ENCODE measurements around the gene MCAM.

The MCAM gene

DNA sequence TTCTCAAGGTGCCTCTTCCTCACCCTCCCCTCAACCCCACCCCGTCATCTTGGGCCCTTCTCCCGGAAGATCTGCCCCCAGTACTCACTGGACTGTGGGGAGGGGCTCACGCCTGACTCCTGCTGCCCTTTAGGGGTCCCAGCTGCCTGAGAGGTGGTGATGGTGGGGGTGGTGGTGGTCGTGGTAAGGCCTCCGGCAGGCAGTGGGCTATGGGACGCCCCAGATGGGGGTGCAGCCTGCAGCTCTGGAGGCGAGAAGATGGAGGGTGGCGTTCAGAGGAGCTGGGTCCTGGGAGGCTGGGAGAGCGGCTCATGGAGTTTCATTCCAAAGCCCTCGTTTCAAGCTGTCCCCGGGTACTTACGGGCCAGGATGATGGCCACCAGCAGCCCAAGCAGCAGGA is 28.8 kb upstream of the MCAM start:
- DNase-seq (ENCODE audit: low spot score): no peak

DNA sequence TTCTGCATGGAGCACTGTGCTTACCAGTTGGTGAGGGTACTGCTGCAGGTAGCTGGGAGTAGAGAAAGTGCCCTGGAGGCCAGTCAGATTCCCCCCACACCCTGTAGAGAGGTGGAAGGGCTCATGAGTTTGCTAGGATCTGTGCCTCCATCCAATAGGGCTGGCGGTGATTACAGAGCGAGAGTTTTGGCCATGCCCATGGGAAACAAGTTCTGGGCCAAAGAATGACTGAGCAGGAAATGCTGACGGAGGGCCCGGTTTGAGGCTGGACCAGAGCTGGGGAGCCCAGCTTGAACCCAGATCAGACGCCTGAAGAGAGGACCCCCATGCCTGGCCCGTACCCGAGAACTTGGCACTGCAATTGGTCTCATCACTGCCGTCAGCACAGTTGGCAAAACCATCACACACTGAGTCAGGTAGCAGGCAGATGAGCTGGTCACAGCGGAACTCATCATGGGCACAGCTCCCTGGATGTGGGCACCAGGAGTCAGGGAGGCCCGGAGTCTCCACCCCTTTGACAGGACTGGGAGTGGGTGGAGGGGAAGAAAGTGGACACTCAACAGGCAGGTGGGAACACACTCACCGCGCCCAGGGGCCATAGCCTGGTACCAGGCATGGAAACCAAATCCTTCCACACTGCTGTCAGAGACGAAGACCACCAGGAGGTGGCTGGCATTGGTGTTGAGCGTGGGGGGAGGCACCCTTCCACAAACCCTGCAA is 27.5 kb upstream of the MCAM start:
- no peak for DNase-seq (ENCODE audit: low spot score)

DNA sequence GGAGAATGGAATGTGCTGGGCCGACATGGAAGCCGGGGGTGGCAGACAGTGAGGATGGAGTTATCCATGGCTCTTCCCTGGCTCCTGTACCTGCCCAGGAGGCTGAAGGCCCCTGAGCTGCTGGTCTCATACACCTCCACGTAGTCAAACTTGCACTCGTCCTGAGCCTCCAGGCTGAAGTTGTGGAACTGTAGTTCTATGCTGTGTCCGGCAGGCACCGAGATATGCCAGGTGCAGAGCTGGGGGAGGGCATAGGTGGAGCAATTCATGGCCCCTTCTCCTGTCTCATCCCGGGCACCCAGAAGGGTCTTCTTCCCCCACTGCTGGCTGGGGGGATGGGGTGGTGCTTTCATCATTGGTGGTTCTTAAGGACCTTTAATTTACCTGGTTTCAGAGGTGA is 26.8 kb upstream of the MCAM start:
- no peak for DNase-seq (ENCODE audit: low spot score)

DNA sequence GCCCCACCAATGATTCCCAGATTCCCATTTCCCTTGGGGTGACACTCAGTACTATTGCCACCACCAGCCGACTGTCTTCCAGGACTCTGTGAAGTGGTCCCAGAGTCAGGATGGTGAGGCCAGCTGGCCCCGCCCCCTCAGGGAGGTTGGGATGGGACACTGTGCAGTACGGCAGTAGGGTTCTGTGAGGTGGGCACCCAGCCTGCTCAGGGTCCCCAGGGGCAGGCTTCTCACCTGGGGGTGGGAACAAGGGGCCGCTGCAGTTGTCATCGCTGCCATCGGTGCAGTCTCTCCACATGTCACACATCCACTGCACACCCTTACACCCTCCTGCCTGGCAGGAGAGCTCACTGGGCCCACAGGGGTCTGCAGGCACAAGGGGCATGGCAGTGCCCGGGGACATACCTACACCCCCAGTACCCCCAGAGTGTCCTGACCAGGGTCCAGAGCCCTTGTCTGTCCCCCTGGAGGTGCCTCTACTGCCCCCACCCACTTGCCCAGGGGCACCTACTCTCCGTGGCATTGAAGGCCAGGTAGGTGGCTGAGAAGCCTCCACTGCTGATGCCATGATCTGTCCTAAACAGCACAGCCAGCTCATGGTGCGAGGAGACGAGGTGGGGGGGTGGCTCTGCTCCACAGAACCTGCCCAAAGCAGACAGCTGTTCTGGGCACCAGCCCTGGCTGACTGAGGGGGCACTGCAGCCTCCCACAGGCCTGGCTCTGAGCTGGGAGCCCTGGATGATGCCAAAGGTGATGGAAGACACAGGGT is 25.6 kb upstream of the MCAM start:
- no peak for DNase-seq (ENCODE audit: low spot score)

DNA sequence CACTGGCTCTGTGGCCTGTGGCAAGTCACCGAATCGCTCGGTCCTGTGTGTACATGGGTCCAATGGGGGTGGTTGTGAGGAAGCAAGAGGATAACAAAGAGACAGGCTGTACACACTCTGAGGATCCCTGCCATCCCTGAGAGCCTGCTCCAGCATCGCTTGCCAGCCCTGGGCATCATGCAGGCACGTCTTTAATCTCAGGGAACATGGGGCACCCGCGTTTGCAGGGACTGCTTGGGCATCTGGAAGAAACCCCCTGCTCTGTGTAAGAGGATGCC is 25.0 kb upstream of the MCAM start:
- no peak for DNase-seq (ENCODE audit: low spot score)

DNA sequence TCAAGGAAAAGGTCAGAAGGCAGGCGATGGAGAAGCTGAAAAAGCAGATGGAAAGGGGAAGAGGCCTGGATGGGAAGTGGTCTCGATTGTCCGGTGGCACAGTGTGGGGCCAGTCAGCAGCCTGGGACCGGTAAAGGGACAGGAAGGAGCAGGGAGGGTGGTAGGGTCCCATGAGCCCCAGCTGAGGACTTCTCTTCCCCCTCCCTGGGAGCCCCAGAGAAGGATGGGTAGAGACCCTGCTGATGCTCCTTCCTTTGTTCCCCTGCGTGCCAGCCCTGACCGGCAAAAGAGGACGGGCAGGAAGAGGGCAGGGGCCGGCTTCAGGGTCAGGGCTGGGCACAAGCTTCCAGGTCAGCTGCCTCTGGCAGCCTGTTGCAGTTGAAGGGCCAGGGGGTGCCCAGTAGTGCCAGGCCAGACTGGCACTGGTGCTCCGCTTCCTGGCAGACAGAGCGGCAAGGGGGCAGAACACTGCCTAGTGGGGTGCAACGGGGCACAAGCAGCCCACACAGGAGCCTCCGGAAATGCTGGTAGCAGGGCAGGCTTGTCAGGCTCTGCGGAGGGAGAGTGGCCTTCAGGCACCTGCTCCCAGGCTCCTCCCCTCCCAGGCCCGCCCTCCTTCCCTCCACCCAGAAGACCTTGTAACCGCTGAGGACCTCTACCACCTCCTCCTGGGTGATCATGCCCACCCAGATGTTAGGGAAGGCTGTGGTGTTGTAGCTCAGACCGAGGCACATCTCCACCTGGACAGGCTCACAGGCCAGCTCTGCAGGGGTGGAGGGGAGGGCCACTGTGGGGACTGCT is 24.5 kb upstream of the MCAM start:
- no peak for DNase-seq (ENCODE audit: low spot score)

DNA sequence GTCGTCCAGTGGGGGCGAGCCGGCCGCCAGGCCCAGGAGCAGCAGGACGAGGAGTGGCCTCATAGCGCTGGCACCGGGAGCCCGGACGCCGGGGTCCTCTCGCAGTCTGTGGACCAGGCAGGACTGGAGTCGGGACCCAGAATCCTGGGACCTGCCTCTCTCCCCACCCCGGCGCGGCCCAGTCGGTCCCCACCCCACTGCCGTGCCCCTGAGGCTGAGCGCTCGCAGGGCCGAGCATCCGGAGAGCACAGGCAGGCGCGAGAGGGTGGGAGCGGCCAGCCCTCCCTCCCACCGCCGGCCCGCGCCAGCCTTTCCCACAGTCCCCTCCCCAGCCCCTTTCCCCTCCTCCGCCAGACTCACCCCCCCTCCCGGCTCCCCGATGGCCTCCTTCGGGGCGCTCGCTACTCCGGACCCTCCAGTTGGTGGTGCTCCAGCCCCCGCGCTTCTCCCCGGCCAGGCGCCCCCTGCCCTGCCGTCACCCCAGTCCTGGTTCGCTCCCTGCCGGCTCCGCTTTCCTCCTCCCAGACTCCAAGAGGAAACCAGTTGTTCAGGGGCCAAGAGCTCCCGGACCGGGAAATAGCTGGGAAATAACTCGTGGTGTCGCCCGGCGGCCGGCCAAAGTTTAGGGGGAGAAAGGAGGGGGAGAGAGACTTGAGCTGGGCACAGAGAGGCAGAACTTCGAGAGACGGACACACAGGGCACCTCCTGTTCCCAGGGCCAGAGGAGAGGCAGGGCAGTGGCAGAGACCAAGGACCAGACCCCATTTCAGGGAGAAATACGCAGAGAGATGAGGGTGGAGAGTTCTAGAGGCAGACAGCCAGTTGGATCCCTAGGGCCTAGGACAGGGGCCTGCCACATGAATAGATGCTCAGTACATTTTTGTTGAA is 23.6 kb upstream of the MCAM start, which contains the start of gene C1QTNF5:
TSS of gene C1QTNF5 (minus strand) at position 549 of the 887 bp plus-strand sequence. CDS start at position 63, 486 bp downstream.
- peak; percentile 83 for DNase-seq (ENCODE audit: low spot score)

DNA sequence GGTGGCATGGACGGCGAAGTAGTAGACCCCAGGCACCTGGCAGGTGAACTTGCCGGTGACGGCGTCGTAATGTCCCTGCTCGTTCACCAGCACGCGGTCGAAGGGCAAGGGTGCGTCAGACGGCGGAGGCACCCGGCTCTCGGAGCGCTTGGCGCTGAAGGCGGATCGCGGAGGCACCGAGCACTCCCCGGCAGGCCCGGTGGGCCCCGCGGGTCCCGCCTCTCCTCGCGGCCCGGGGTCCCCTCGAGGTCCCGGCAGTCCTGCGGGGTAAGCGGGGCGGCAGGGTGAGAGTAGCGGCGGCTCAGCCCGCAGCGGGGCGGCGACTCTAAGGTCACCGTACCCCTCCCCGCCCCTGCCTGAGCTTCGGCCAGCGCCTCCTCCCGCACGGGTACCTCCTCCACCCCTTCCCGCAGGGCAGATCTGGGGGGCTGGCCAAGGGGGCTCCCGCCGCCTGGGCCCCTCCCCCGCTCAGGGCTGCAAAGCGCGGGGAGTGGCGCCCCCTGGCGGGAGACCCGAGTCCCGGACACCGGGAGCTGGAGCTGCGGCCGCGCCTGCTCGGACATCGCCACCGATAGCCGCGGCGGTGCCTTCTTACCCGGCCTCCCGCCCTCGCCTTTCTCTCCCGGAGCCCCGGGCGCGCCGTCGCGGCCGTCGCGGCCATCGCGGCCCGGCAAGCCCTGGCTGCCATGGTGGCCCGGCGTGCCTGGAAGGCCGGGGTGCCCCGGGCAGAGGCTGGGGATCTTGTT is 22.8 kb upstream of the MCAM start:
- DNase-seq (ENCODE audit: low spot score): peak; percentile 91

DNA sequence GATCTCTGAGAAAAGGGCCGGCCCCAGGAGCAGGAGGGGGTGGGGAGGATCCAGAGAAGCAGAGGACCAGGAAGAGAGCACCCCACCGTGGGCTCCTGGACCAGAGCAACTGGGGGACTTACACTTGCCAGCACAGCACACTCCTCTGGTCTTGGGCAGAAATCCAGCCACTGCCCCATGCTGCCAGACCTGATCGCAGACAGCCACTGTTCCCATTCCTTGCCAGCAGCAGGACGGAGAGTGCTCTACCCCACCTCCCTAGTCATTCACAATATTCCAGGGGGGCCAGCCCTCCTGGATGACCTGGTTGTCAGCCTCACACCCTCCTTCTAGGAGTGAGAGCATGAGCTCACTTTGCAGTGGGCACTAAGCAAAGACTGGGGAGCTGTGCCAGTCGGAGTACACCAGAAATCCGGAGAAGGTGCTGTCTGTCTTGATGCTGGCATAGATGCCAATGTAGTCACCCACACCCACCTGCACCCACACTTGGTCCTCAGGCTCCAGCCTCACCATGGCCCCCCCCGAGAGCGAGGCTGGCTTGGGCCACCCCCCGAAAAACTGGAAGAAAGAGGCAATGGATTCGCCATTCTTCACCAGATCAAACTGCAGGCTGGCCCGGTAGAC is 22.1 kb upstream of the MCAM start:
- no peak for DNase-seq (ENCODE audit: low spot score)

DNA sequence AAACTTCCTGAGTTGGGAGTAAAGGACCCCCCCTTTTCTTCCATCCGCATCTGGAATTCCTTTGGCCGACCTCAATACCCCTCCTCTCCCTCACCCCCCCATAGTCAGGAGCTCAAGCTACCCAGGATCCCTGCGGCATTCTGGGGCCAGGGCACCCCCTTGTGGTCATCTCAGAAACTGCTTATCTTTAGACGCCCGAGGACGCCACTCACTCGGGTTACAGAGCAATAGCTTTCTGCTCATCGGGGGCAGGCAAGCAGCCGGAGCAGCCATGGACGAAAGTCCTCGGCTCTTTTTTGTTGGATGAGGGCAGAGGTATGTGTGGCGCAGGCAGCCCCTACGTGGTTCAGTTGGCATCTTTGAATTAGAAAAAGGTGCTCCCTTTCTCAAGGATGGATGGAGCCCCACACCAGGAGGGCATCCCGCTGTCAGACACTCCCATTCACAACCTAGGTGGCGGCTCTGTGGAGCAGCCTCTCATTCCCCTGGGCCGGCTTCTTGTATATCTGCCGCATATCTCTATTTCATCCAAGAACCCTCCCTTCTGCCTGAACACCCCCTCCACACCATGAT is 21.5 kb upstream of the MCAM start:
- peak; percentile 92 for DNase-seq (ENCODE audit: low spot score)

DNA sequence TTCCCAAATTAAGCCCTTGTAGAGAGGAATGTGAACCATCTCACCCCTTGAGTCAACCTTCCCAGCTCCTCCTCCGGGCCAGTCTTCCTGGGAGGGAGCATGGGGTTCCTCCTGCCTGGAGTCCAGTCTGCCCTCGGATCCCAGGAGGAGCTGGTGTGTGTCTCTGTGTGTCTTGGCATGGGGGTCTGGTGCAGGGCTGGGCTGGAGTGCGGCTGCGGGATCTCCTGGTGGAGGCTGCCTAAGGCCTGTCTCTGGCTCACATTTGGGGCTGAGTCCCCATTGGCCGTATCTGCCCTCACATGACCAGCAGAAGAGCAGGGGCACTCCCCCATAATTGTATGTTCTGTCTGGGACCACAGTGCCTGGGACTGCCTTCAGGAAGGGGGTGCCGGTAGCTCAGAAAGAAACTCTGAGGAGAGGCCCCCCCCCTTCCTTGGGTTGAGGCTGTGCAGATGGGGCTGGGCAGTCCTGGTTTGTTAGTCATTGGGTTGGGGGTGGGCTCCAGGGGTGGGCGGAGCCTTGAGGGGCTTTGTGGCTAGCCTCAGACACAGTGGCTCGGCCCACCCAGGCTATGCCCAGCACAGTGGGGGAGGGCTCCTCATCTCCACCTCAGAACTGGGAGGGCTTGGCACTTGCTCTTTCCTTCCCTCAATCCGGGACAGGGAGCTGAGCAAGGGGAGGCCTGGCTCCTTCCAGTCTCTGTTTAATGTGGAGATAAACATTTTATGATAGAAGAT is 20.8 kb upstream of the MCAM start:
- peak; percentile 85 for DNase-seq (ENCODE audit: low spot score)

DNA sequence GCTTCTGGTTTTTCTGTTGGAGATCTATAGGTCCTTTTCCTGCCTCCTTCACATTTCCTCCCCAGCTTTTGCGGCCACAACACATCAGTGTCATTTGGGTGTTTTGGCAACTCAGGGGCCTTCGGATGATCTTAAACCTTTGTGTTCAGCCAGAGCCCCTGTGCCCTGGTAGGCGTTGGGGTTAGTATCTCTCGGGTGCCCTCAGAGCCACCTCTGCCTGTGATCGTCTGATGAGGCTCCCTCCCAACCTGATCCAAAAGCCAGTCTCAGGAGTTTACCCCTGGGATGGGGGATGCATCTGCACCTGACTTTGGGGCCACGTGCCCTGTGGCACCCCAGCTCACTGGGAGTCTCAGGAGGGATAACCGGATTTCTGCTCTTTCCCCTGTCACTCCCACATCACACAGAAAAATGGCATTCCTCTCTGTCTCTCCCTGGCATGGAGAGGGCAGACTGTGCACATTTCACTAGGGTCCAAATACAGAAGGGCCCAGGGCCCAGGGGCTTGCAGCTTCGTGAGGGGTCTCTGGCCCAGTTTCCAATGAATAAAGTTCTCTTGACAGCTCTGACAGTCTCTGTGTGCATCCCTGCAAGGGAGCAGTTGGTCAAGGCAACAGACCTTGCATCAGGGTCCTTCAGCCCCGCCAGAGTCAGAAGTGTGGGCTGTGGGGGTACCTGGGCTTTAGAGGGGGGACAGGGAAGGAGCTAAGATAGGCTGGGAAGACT is 20.0 kb upstream of the MCAM start:
- no peak for DNase-seq (ENCODE audit: low spot score)

DNA sequence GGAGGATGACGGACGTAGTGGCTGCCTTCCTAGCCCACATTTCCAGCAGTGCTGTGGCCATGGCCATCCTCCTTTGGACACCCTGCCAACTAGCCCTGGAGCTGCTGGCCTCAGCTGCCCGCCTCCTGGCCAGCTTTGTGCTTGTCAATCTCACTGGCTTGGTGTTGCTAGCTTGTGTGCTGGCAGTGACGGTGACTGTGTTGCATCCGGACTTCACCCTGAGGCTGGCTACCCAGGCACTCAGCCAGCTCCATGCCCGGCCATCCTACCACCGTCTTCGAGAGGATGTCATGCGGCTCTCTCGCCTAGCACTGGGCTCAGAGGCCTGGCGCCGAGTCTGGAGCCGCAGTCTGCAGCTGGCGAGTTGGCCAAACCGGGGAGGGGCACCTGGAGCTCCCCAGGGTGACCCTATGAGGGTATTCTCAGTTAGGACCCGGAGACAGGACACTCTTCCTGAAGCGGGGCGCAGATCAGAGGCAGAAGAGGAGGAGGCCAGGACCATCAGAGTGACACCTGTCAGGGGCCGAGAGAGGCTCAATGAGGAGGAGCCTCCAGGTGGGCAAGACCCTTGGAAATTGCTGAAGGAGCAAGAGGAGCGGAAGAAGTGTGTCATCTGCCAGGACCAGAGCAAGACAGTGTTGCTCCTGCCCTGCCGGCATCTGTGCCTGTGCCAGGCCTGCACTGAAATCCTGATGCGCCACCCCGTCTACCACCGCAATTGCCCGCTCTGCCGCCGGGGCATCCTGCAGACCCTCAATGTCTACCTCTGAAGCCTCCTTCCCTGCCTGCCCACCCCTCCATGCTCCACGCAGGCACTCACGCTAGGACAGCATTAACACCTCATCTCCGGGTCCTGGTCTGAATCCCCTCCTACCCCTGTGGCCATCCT is 19.0 kb upstream of the MCAM start:
- no peak for DNase-seq (ENCODE audit: low spot score)

DNA sequence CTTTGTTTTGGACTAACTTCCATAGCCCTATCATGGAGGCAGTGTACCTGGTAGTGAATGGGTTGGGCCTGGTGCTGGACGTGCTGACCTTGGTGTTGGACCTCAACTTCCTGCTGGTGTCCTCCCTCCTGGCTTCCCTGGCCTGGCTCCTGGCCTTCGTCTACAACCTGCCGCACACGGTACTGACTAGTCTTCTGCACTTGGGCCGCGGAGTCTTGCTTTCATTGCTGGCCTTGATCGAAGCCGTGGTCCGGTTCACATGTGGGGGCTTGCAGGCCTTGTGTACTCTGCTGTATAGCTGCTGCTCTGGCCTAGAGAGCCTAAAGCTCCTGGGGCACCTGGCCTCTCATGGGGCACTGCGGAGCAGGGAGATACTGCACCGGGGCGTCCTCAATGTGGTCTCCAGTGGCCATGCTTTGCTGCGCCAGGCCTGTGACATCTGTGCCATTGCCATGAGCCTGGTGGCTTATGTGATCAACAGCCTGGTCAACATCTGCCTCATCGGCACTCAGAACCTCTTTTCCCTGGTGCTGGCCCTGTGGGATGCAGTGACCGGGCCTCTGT is 18.2 kb upstream of the MCAM start:
- no peak for DNase-seq (ENCODE audit: low spot score)

DNA sequence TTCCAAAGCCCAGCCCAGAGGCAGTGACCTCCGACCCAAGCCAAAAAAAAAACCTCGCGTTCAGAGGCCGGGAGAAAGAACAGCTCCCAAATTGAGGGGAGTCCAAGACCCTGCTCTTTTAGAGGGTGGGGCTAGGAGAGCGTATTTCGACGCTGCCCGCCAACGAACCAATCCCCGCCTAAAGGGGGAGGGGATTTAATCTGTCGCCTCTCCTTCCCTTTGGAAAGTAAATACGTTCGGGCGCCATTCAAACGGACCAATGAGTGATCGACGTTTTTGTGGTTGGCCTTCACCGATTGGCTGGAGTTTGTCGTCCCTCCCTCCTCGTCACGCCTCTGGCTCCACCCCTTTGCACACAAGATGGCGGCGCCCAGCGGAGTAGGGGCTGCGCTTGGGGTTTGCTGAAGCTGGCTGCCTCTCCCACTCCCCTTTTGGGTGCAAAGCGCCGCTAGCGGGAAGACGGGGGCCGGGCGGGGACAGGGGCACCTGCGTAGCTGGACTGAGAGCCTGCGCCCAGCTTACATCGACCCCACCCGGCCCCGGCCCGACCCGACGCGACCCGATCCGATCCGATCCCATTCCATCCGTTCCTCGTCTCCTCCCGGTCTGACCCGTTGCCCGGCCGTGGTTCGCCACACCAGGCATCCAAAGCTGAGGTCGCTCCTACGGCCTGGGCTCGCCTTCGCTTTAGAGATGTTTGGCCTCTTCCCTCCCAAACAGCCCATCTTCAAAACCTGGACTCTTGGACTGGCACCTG is 17.4 kb upstream of the MCAM start, which contains the start of gene RNF26:
TSS of gene RNF26 (plus strand) at position 354 of the 757 bp plus-strand sequence. CDS start 596 bp downstream, outside the sequence.
- peak; percentile 98 for DNase-seq (ENCODE audit: low spot score)

DNA sequence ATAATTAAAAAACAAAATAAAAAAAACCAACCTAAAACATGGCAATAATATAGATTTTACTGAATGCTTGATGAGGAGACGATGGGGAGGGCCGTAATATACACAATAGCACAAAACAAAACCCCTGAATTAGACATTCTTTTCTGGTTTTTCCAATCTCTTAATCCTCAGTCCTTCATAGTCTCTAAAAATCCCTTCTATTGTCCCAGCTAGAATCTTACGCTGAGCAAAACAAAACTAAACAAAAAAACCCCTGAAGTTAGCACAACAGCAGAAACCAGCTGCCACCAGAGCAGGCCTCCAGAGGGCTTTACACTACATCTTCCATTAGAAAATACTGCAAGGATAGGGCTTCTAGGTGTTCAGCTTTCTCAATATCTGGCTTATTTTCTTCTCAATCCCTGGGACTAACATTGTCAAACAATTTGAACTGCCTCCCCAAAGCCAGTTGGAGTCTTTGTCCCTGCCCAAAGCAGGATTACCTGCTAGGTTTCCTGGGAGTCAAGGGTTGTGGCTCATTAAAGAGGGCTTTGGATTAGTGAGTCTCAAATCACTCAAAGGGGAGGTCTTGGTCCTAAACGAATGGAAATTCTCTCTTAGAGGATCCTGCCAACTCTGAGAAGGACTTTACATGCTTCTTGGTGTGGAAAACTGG is 15.3 kb upstream of the MCAM start:
- no peak for DNase-seq (ENCODE audit: low spot score)
